Amniotic epithelial cell (primary cell): ENCODE measurements around the gene BASP1.
"Not testable (repeated sequence)": the region's sequence is repeated elsewhere in the genome, so short reads cannot be mapped to it uniquely, and the experiment has no call there.

Experiments
- DNase-seq: peaks from one replicate; pipeline ENCODE4 v3.0.0-alpha.2; 2010; ENCODE audit warnings: low read depth

BASP1 gene

GRCh38 chr5:17319095-17319494, 101.7 kb downstream of the BASP1 start:
- not testable (repeated sequence) for DNase-seq

GRCh38 chr5:17325770-17326599, 108.6 kb downstream of the BASP1 start:
- no peak for DNase-seq
